NCI-H1436 (cell line): ENCODE measurements around the gene EMD.
"Not testable (repeated sequence)": the region's sequence is repeated elsewhere in the genome, so short reads cannot be mapped to it uniquely, and the experiment has no call there.

Experiments
- DNase-seq: peaks from one replicate; lab custom pipeline; 2025; lab: John Stamatoyannopoulos, UW

The EMD gene

GRCh38 chrX:154371017-154371788 is 7.9 kb upstream of the EMD start:
- peak; percentile 95 for DNase-seq

- no peak for DNase-seq
These were observed 7.2 kb upstream of the EMD start for GRCh38 chrX:154371789-154372300.

- DNase-seq: no peak
These were observed 6.5 kb upstream of the EMD start for GRCh38 chrX:154372612-154373022.

- DNase-seq: peak; percentile 67
These were observed 5.5 kb upstream of the EMD start for GRCh38 chrX:154373340-154374306.

- no peak for DNase-seq
These were observed 4.6 kb upstream of the EMD start, which contains the start of gene FLNA for GRCh38 chrX:154374313-154375155. Gene FLNA, minus strand, starts transcription at chrX:154374634. Its CDS starts 3,389 bp downstream, at chrX:154371245.

GRCh38 chrX:154375156-154375504 is 4.0 kb upstream of the EMD start:
- no peak for DNase-seq

GRCh38 chrX:154376774-154377173 is 2.3 kb upstream of the EMD start:
- no peak for DNase-seq

- DNase-seq: peak; percentile 54
These were observed 866 bp upstream of the EMD start for GRCh38 chrX:154378059-154378798.

- DNase-seq: no peak
These were observed 465 bp downstream of the EMD start for GRCh38 chrX:154379569-154379951.

- no peak for DNase-seq
These were observed 1.1 kb downstream of the EMD start for GRCh38 chrX:154380153-154380552.

- DNase-seq: no peak
These were observed 1.7 kb downstream of the EMD start for GRCh38 chrX:154380787-154381186.

- no peak for DNase-seq
These were observed 2.2 kb downstream of the EMD start for GRCh38 chrX:154381271-154381670.

- DNase-seq: no peak
These were observed 3.5 kb downstream of the EMD start for GRCh38 chrX:154382483-154383069.

GRCh38 chrX:154383359-154384283 is 4.5 kb downstream of the EMD start:
- no peak for DNase-seq

GRCh38 chrX:154384284-154384892 is 5.3 kb downstream of the EMD start:
- no peak for DNase-seq

- not testable (repeated sequence) for DNase-seq
These were observed 9.0 kb downstream of the EMD start for GRCh38 chrX:154388094-154388493.

GRCh38 chrX:154388649-154389048 is 9.6 kb downstream of the EMD start:
- not testable (repeated sequence) for DNase-seq

- not testable (repeated sequence) for DNase-seq
These were observed 11.0 kb downstream of the EMD start for GRCh38 chrX:154389812-154390747.
